B cell (primary cell): ENCODE data around the gene NSUN2. TPM values are rescaled to one million over a fixed set of nuclear protein-coding genes. Genes with fewer than 3 reads are reported as not detected.

ENCODE experiments used
- ATAC-seq: fragments of 200-7000 bp; cut with Tn5 transposase; one replicate; pipeline ENCODE4 v1.10.0; 2021; ENCODE audit warnings: low read depth, mild to moderate bottlenecking, moderate number of reproducible peaks, moderate library complexity
- CTCF ChIA-PET: fragments of 350-600 bp; sonication (Branson Sonifier 250); formaldehyde crosslinking; loops from one replicate; lab custom pipeline; 2021; ENCODE audit warnings: antibody characterized with exemption, inconsistent platforms; lab: Charles Lee
- POLR2A ChIA-PET: fragments of 350-600 bp; sonication (Branson Sonifier 250); formaldehyde crosslinking; loops from one replicate; lab custom pipeline; 2021; ENCODE audit warnings: antibody characterized with exemption; lab: Charles Lee
- DNase-seq: peaks from one replicate; pipeline ENCODE4 v3.0.0; 2013
- H2AFZ ChIP-seq: 2 replicates; pipeline ENCODE4 v1.6.1; 2012; ENCODE audit warnings: mild to moderate bottlenecking, low read depth, low read length; ENCODE audit not compliant: insufficient read depth, poor library complexity, severe bottlenecking
- H3K27ac ChIP-seq, 2 donors: 1 replicate in 1 of 2; 2 replicates in 1 of 2; pipeline ENCODE4 v1.5.1; 2012 to 2013; ENCODE audit warnings: low read length in 2 of 2, mild to moderate bottlenecking in 2 of 2, moderate library complexity in 1 of 2
- H3K27me3 ChIP-seq, 4 experiments: fragments of 200-600 bp in 1 of 4; sonication (generic) in 1 of 4; replicated peaks in 1 of 4; 1 replicate in 2 of 4; 2 replicates in 2 of 4; pipeline versions ENCODE4 v1.6.1 to v1.7.0; 2013 to 2016; ENCODE audit warnings: low read length in 3 of 4, mild to moderate bottlenecking in 2 of 4, mixed read lengths in 1 of 4, moderate library complexity in 1 of 4; ENCODE audit not compliant: insufficient read depth in 4 of 4, control insufficient read depth in 3 of 4; ENCODE audit errors: control extremely low read depth in 1 of 4
- H3K36me3 ChIP-seq, 2 experiments: replicated peaks in 1 of 2; 1 replicate in 1 of 2; 2 replicates in 1 of 2; pipeline versions ENCODE4 v1.6.1 to v1.7.1; 2013; ENCODE audit warnings: low read length in 1 of 2; ENCODE audit not compliant: insufficient read depth in 2 of 2, control insufficient read depth in 1 of 2; ENCODE audit errors: control extremely low read depth in 1 of 2, extremely low read depth in 1 of 2
- H3K4me1 ChIP-seq, 2 donors: fragments of 200-600 bp in 1 of 2; sonication (generic) in 1 of 2; 1 replicate in 1 of 2; 2 replicates in 1 of 2; pipeline versions ENCODE4 v1.5.1 to v1.6.1; 2013 to 2017; ENCODE audit warnings: low read length in 2 of 2; ENCODE audit not compliant: control insufficient read depth in 2 of 2, insufficient read depth in 2 of 2
- H3K4me2 ChIP-seq: replicated peaks from 2 replicates; pipeline ENCODE3; 2012; ENCODE audit warnings: mild to moderate bottlenecking, low read depth, low read length; ENCODE audit not compliant: poor library complexity, severe bottlenecking
- H3K4me3 ChIP-seq, 5 experiments: fragments of 200-600 bp in 1 of 5; sonication (generic) in 1 of 5; 1 replicate in 3 of 5; 2 replicates in 2 of 5; pipeline versions ENCODE4 v1.5.1 to v1.7.0; 2011 to 2016; ENCODE audit warnings: low read length in 4 of 5, mild to moderate bottlenecking in 4 of 5, low read depth in 2 of 5, control low read depth in 1 of 5, moderate library complexity in 1 of 5; ENCODE audit not compliant: insufficient read depth in 1 of 5; ENCODE audit errors: control extremely low read depth in 1 of 5, extremely low read depth in 1 of 5
- H3K79me2 ChIP-seq: fragments of 200-600 bp; sonication (generic); one replicate; pipeline ENCODE4 v1.6.0; 2016; ENCODE audit warnings: low read length; ENCODE audit not compliant: control insufficient read depth, insufficient read depth
- H3K9ac ChIP-seq: fragments of 200-600 bp; sonication (generic); 2 replicates; pipeline ENCODE4 v1.6.1; 2017; ENCODE audit warnings: mild to moderate bottlenecking, low read length, moderate library complexity
- H3K9me3 ChIP-seq, 3 donors: one replicate each; pipeline versions ENCODE4 v1.6.1 to v1.7.1; 2013; ENCODE audit warnings: low read length in 2 of 3; ENCODE audit not compliant: control insufficient read depth in 2 of 3, insufficient read depth in 1 of 3; ENCODE audit errors: control extremely low read depth in 1 of 3
- H4K20me1 ChIP-seq: 2 replicates; pipeline ENCODE4 v1.6.0; 2012; ENCODE audit warnings: mild to moderate bottlenecking, low read length; ENCODE audit not compliant: insufficient read depth, control insufficient read depth, poor library complexity, severe bottlenecking
- H3K27ac Mint-ChIP-seq: one replicate; pipeline ENCODE4 v1.8.0; 2021; ENCODE audit warnings: mixed read lengths
- H3K27me3 Mint-ChIP-seq: one replicate; pipeline ENCODE4 v1.8.0; 2021; ENCODE audit warnings: mixed read lengths
- H3K4me1 Mint-ChIP-seq: one replicate; pipeline ENCODE4 v1.8.0; 2021; ENCODE audit warnings: mixed read lengths
- H3K4me3 Mint-ChIP-seq: one replicate; pipeline ENCODE4 v1.8.0; 2021; ENCODE audit warnings: mixed read lengths
- H3K9me3 Mint-ChIP-seq: one replicate; pipeline ENCODE4 v1.8.0; 2022; ENCODE audit warnings: mixed read lengths; ENCODE audit not compliant: insufficient read depth
- CTCF ChIP-seq: fragments of 200-600 bp; IDR thresholded peaks from one replicate; pipeline ENCODE4 v1.8.0; 2022; ENCODE audit warnings: antibody characterized with exemption, mild to moderate bottlenecking
- EZH2 ChIP-seq: IDR thresholded peaks from 2 replicates; pipeline ENCODE4 v1.6.1; 2012; ENCODE audit warnings: borderline replicate concordance, low read depth, mild to moderate bottlenecking, moderate library complexity, low read length; ENCODE audit not compliant: insufficient read depth, poor library complexity, severe bottlenecking
- WGBS: methylation state at CpG from one replicate; pipeline ENCODE4 v1.1.5; 2013; ENCODE audit warnings: missing lambda C conversion rate; ENCODE audit not compliant: insufficient coverage; 5-methylcytosine and 5-hydroxymethylcytosine counted together
- intact Hi-C: fragments of 100-400 bp; cut with micrococcal nuclease; formaldehyde crosslinking; loops from one replicate; pipeline ENCODE4 v1.10.0; 2022
- polyA plus RNA-seq: library from polyadenylated mRNA; depleted of rRNA; stranded (reverse); fragments of >200 nt; gene quantifications from 2 replicates; pipeline ENCODE4 v1.2.3, GENCODE V29; 2012
- total RNA-seq, 2 donors: library from RNA; stranded (reverse); fragments of 120-200 nt in 1 of 2; gene quantifications; 1 replicate in 1 of 2; 2 replicates in 1 of 2; pipeline versions ENCODE4 v1.2.3 to v1.2.4, GENCODE V29; 2013 to 2022

The NSUN2 gene
- total and polyA plus RNA-seq, 2 donors (not counting 1 experiment from before 2014, with no cell fraction given): 58.8 to 85.0 TPM

GRCh38 chr5:6632324-6632887 lies 438 bp downstream of the NSUN2 start:
- no peaks in the 10 kb centered on the region for H3K9me3 Mint-ChIP-seq
- Histone ChIP-seq H3K79me2 (peaks cover 92% of the 10 kb centered on the region), H3K27ac (peak overlapping the region; percentile 54 to 99), H4K20me1 (peaks cover 41% of the 10 kb centered on the region), H3K4me1 (peaks cover 16 to 28% of the 10 kb centered on the region in 2 donors), H3K36me3 (peaks cover 1 to 26% of the 10 kb centered on the region in 2 experiments), H3K9me3 (no peaks in the 10 kb centered on the region), H2AFZ (peak overlapping the region; percentile 97), H3K27me3 (no peaks in the 10 kb centered on the region), H3K9ac (peak overlapping the region; percentile 85), H3K4me3 (peak overlapping the region; percentile 74 to 91 (median 84)), H3K4me2 (peak overlapping the region; percentile 99)
- peak overlapping the region; percentile 99 for H3K27ac Mint-ChIP-seq
- TF ChIP-seq EZH2 (no peak), CTCF (no peak)
- CTCF ChIA-PET: interaction anchor here (0.6 to 1.9 kb wide), 11 partner anchors 22 to 1210 kb away, joined by 3 to 19 read pairs (median 3); partner anchors contain the start of gene ICE1
- no peak for ATAC-seq
- H3K27me3 Mint-ChIP-seq: no peaks in the 10 kb centered on the region
- H3K4me1 Mint-ChIP-seq: peaks cover 40% of the 10 kb centered on the region
- H3K4me3 Mint-ChIP-seq: peak overlapping the region; percentile 95
- intact Hi-C loops: loop anchor here (2.0 to 5.0 kb wide), 2 partner anchors 880 to 1236 kb away; partner anchors contain the start of genes FASTKD3 and MTRR
- no peak for DNase-seq
- POLR2A ChIA-PET: interaction anchor here (0.6 to 1.9 kb wide), 6 partner anchors 22 to 1210 kb away, joined by 4 to 12 read pairs (median 6); partner anchors contain the start of genes ICE1 and TENT4A
- under 1% methylated on average over 33 of the region's 33 CpGs for WGBS

GRCh38 chr5:6631441-6631840 lies 1.4 kb downstream of the NSUN2 start:
- CTCF ChIA-PET: interaction anchor here (0.7 to 1.2 kb wide), 5 partner anchors 29 to 116 kb away, joined by 3 read pairs; no protein-coding TSS in a partner anchor
- intact Hi-C loops: loop anchor here (5.0 kb wide), 1 partner anchor 879 kb away; no protein-coding TSS in a partner anchor
- peaks cover 43% of the 10 kb centered on the region for H3K4me1 Mint-ChIP-seq
- Histone ChIP-seq H2AFZ (no peak overlapping the region), H3K27ac (peak overlapping the region in 1 of 2 donors; percentile 99), H3K9ac (peak overlapping the region; percentile 85), H3K79me2 (peaks cover 92% of the 10 kb centered on the region), H3K4me3 (no peak overlapping the region), H3K9me3 (no peaks in the 10 kb centered on the region), H3K36me3 (peaks cover 1 to 27% of the 10 kb centered on the region in 2 experiments), H4K20me1 (peaks cover 50% of the 10 kb centered on the region), H3K4me2 (peak overlapping the region; percentile 99), H3K4me1 (peaks cover 16 to 28% of the 10 kb centered on the region in 2 donors), H3K27me3 (no peaks in the 10 kb centered on the region)
- peak overlapping the region; percentile 67 for H3K27ac Mint-ChIP-seq
- DNase-seq (no peak), ATAC-seq (no peak)
- no peaks in the 10 kb centered on the region for H3K27me3 Mint-ChIP-seq
- TF ChIP-seq CTCF (no peak), EZH2 (no peak)
- POLR2A ChIA-PET: no interaction called here
- peak overlapping the region; percentile 73 for H3K4me3 Mint-ChIP-seq
- WGBS: 100% methylated on average over 1 of the region's 4 CpGs
- H3K9me3 Mint-ChIP-seq: no peaks in the 10 kb centered on the region
